Thoracic aorta endothelial cell (primary cell): ENCODE data around the gene BARD1. TPM values are rescaled to one million over a fixed set of nuclear protein-coding genes. Genes with fewer than 3 reads are reported as not detected.
A peak's percentile ranks its signal among the peaks of the same experiment; 100 is the strongest.

Experiments used
- small RNA-seq: library from RNA; depleted of rRNA; stranded (forward); fragments of <200 nt; gene quantifications from one replicate; pipeline ENCODE3, GENCODE V24; 2012
- total RNA-seq: library from RNA; depleted of rRNA; stranded (reverse); fragments of >200 nt; gene quantifications from 2 replicates; pipeline ENCODE4 v1.2.3, GENCODE V29; 2012

BARD1 gene
- 19.9 and 25.8 TPM in 2 replicates for total RNA-seq

DNA sequence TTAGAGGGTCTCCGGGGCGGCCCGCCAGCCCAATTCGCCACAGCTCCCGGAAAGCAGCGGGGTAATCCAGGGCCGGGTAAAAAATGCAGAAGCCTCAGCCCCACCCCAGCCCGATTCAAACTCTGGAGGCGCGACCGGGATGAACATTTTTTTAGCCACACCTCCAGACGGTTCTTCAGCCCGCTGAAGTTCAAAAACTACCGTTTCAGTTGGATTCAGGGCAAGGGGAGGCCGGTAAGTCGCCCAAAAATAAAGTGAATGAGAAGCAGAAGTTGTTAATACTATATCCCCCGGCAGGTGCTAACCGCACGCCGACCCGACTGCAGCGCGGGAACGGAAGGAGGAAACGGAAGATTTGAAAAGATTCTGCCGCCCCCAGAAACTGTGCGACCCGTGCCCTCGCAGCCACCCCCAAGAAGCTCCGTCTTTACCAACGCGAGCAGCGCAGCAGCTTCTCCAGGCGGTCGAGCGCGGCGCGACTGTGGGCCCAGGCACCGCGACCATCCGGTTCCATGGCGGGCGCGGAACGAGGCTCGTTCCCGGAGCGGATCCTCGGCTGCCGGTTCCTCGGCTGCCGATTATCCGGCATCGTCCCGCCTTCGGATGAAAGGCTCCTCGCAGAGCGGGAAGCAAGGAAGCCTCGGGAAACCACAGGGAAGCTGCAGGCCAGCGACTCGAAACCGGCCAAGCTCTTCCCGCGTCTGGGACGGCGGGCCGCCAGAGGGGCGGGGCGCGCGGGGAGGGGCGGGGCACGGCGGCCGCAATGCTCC is at the start of gene BARD1:
TSS of gene BARD1 (minus strand) at position 703 of the 770 bp plus-strand sequence. CDS start at position 589, 114 bp downstream.

Small RNA genes within 50 kb of the gene (small RNA-seq; reads per million reads assigned to genes)
- 1.8 reads per million, percentile 44 among the genes with 10 or more reads in this experiment for gene SNORA70I
